Fibroblast of the aortic adventitia (primary cell): ENCODE measurements around the gene PROCA1. TPM values are rescaled to one million over a fixed set of nuclear protein-coding genes. Genes with fewer than 3 reads are reported as not detected.

Source experiments
- DNase-seq: peaks from one replicate; pipeline ENCODE4 v3.0.0-alpha.2; 2010; ENCODE audit warnings: low read depth
- H3K4me3 ChIP-seq: 2 replicates; pipeline ENCODE4 v1.5.1; 2011; ENCODE audit warnings: low read depth, mild to moderate bottlenecking, control low read depth, low read length, moderate library complexity
- CTCF ChIP-seq: IDR thresholded peaks from 2 replicates; pipeline ENCODE4 v1.5.1; 2011; ENCODE audit warnings: mild to moderate bottlenecking, low read length, control low read depth, inconsistent platforms; ENCODE audit not compliant: insufficient read depth
- total RNA-seq: library from RNA; depleted of rRNA; stranded (reverse); fragments of >200 nt; gene quantifications from 2 replicates; pipeline ENCODE4 v1.2.3, GENCODE V29; 2012; ENCODE audit warnings: low replicate concordance

The PROCA1 gene, protein sequence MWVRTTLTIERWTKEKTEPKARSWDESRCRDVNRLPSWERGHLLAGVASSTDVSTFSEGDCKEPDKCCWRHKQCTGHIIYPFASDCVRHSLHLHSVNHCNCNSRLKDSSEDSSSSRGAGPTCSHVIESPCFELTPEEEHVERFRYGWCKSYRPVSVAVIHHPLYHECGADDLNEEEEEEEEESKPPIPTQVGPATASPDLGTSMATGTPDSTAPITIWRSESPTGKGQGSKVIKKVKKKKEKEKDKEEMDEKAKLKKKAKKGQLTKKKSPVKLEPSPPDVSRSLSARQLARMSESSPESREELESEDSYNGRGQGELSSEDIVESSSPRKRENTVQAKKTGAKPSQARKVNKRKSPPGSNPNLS
- 0.49 and 1.5 TPM in 2 replicates for total RNA-seq

DNA sequence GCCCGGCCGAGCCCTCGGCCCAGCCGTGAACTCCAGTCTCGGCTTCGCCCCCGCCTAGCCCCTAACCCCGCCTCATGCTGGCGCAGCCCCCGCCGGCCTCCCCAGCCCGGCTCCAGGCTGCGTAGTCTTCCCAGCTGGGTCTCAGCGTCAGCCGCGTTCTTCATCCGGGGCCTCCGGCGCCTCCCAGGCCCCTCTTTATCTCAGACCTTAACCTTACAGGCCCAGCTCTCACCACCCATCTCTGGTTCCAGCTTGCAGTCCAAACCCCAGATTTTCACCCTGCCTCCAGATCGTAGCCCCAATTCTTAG lies at the start of gene PROCA1:
Gene PROCA1 (minus strand): TSS at position 166 of the 309 bp plus-strand sequence. CDS start 228 bp downstream, outside the sequence.
- peak within 1 kb of the TSS; percentile 64 for H3K4me3 ChIP-seq
- no peak for TF ChIP-seq CTCF
- DNase-seq, result no peak

DNA sequence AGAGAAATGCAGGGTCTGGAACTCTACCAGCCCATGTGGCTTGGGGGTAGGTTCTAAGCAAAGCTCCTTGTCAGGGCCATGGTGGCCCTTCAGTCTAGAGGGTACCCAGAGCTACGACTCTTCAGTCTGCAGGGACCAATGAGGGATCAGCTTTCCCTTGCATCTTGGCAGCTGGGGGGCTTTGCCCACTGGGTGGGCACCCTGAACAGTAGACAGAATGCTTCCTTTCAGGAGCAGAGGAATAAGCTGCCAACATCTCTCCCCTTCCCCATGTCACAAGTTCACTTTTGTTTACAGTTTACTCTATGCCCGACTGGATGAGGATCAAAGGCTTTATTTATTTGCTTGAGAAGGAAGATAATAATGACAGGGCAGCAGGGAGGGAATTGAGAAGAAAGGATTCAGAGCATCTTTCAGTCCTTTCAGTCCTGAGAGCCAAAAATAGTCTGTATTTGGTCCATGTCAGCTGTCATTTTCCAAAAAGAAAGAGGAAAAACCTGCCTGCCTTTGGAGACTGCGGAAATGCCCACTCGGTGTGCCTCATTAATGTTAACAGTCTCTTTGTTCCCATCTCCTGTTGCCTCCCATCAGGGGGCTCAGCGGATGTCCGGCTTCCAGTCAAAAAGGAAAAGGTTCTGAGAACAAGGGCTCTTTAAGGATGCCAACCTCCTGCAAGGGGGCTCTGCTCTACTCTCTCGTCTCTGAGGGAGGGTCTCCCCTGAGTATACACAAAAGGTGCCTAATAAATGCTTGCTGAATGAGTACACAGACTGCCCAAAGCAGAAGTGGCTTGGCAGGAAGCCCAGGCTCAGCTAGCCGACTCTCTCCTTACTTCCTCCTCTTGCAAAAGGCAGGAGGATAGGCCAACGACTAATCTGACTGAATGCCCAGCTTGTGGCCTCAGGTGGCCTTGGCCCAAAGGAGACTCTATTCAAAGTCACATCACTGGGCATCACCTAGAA lies 49.2 kb upstream of the PROCA1 start:
- peak; percentile 63 for DNase-seq
- TF ChIP-seq CTCF, result no peak

DNA sequence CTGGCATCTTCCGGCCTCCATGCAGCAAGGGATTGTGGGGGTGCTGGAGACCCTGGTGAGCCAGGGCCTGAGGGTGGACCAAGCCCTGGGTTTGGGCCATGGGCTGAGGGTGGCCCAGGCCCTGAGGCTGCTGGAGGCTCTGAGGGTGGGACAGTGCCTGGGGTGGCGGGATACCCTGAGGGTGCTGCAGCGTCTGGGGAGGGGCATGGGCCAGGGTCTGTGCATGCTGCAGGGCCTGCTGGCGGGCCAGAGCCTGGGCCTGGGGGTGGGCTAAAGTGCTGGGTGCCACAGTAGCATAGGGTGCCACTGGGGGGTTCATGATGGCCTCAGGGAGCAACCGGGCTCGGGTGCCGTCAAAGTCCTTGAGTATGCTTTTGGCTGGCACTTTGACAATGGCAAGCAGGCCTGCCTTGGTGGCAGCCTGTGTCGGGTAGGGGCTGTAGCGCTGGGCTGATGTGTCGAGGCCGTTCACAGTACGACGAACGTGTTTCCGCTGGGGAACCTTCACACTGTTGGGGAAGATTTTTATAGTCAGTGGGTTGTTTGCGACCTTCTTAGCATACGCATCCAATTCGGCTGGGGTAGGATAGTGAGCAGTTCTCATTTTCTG lies 47.7 kb upstream of the PROCA1 start:
- no peak for TF ChIP-seq CTCF
- H3K4me3 ChIP-seq, result no peak overlapping the region
- no peak for DNase-seq

More for the DNA sequence above, 49.2 kb upstream of the PROCA1 start:
- H3K4me3 ChIP-seq, result no peak overlapping the region

DNA sequence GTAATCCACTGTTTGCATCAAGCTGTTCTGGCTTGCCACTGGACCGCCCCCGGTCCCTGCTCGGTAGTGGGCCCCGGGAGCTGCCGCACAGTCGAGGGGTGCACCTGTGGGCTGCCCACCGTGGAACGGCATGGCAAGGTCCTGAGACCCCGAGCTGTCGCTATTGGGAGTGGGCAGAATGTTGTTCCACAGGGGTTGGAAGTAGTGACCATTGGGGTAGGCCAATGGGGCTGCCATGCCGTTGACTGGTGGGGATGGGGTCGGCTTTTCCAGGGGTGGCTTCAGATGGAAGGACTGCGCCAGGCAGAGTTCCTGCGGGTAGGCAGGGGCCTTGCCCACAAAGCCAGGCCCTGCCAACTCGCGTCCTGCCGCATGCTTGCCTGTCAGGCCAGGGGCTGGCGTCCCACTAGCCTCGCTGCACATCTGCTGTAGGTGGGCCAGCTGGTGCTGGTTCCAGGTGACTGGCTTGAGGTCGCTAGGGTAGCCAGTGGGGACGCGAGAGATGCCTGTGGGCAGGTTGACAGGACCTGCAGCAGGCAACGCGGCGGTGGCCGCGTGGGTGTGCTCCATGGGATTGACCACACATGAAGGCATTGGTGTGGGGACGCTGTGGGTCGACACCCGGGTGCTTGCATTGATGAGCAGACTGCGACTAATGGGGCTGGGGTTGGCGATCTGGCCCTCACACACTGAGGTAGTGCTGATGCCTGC lies 46.9 kb upstream of the PROCA1 start:
- no peak for DNase-seq
- H3K4me3 ChIP-seq, result no peak overlapping the region
- no peak for TF ChIP-seq CTCF

DNA sequence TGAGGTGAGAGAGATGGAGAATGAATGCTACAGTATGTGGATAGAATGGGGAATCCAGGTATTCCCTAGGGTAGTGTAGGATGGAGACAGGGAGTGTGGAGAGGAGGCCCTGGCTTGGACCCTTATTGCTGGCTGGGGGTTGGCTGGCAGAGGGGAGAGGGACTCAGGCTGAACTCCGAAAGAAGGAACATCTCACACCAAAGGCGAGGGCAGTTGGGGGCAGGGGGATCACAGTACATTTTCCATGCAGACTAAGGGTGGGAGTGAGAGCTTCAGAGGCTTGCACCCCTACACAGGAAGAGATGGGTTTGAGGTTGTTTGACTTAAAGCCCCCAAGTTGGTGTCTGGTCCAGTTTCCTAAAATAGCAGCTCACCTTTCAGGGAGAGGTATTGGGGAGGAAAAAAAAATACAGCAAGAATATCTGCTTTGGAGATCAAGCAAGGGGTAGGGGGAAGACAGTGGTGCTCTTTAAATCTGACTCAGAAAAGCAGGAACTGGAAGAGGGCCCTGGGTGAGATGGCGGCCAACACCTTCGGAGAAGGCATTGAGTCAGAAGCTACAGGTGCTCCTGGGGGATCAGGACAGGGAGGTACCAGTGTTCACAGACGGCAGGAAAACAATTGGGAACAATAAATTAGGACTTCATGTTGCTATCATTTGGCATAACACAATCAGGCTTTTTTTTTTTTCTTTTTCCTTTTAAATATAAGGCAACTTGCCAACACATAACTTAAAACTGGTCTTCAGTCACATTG lies 44.5 kb upstream of the PROCA1 start:
- H3K4me3 ChIP-seq, result no peak overlapping the region
- TF ChIP-seq CTCF, result no peak
- DNase-seq, result no peak
